Neural cell (in vitro differentiated cells): ENCODE results near the gene STAC3. TPM values are rescaled to one million over a fixed set of nuclear protein-coding genes. Genes with fewer than 3 reads are reported as not detected.

Experiments
- H2AFZ ChIP-seq: fragments of 200-600, 300-800 bp; sonication (generic), shearing (Covaris generic); 2 replicates; pipeline ENCODE4 v1.6.0; 2014; ENCODE audit warnings: low read depth, mild to moderate bottlenecking, antibody characterized with exemption, low read length, moderate library complexity
- H3F3A ChIP-seq: fragments of 200-600 bp; shearing (Covaris generic); 2 replicates; pipeline ENCODE4 v1.6.1; 2016; ENCODE audit warnings: mild to moderate bottlenecking, moderate library complexity, mixed read lengths, antibody characterized with exemption, low read length; ENCODE audit not compliant: insufficient read depth, poor library complexity, severe bottlenecking
- H3K27ac ChIP-seq: fragments of 200-600, 300-800 bp; sonication (generic), shearing (Covaris generic); 2 replicates; pipeline ENCODE4 v1.5.1; 2014; ENCODE audit warnings: mild to moderate bottlenecking, low read length, moderate library complexity
- H3K27me3 ChIP-seq: fragments of 300-800, 200-600 bp; sonication (generic), shearing (Covaris generic); 2 replicates; pipeline ENCODE4 v1.6.0; 2014; ENCODE audit warnings: mild to moderate bottlenecking, low read depth, low read length, moderate library complexity; ENCODE audit not compliant: insufficient read depth
- H3K36me3 ChIP-seq: fragments of 300-800, 200-600 bp; sonication (generic), shearing (Covaris generic); 2 replicates; pipeline ENCODE4 v1.5.1; 2014; ENCODE audit warnings: mild to moderate bottlenecking, antibody characterized with exemption, low read length, moderate library complexity; ENCODE audit not compliant: insufficient read depth
- H3K4me2 ChIP-seq: fragments of 300-800, 200-600 bp; sonication (generic), shearing (Covaris generic); 2 replicates; pipeline ENCODE4 v1.6.0; 2014; ENCODE audit warnings: mild to moderate bottlenecking, low read length
- H3K4me3 ChIP-seq: fragments of 300-800, 200-600 bp; sonication (generic), shearing (Covaris generic); 2 replicates; pipeline ENCODE4 v1.5.1; 2014; ENCODE audit warnings: mild to moderate bottlenecking, low read length, moderate library complexity
- H3K79me2 ChIP-seq: fragments of 200-600 bp; shearing (Covaris generic); replicated peaks from 2 replicates; pipeline ENCODE4 v1.6.0; 2014; ENCODE audit warnings: mild to moderate bottlenecking, low read length, moderate library complexity; ENCODE audit not compliant: insufficient read depth
- H3K9ac ChIP-seq: fragments of 300-800, 200-600 bp; sonication (generic), shearing (Covaris generic); 2 replicates; pipeline ENCODE4 v1.6.1; 2016; ENCODE audit warnings: mild to moderate bottlenecking, low read length, mixed read lengths
- H3K9me2 ChIP-seq: fragments of 200-600 bp; shearing (Covaris generic); 2 replicates; pipeline ENCODE4 v1.6.1; 2016; ENCODE audit warnings: mild to moderate bottlenecking, low read length, mixed read lengths; ENCODE audit not compliant: insufficient read depth
- H3K9me3 ChIP-seq: fragments of 200-600, 300-800 bp; sonication (generic), shearing (Covaris generic); 2 replicates; pipeline ENCODE4 v1.6.1; 2016; ENCODE audit warnings: mild to moderate bottlenecking, mixed run types, low read length, moderate library complexity, mixed read lengths
- H4K20me1 ChIP-seq: fragments of 200-600 bp; shearing (Covaris generic); 2 replicates; pipeline ENCODE4 v1.6.1; 2016; ENCODE audit warnings: mild to moderate bottlenecking, mixed run types; ENCODE audit not compliant: insufficient read depth
- CTCF ChIP-seq: fragments of 450-650 bp; IDR thresholded peaks from 2 replicates; pipeline ENCODE4 v1.5.1; 2014; ENCODE audit warnings: antibody characterized with exemption, mild to moderate bottlenecking, moderate library complexity; ENCODE audit not compliant: poor library complexity, severe bottlenecking
- EP300 ChIP-seq: fragments of 450-650 bp; conservative IDR thresholded peaks from 2 replicates; pipeline ENCODE4 v1.6.1; 2014; ENCODE audit warnings: antibody characterized with exemption, mild to moderate bottlenecking, moderate library complexity; ENCODE audit not compliant: poor library complexity, severe bottlenecking
- EZH2 ChIP-seq: fragments of 200-600, 300-800 bp; shearing (Covaris generic), sonication (generic); IDR thresholded peaks from 2 replicates; pipeline ENCODE4 v1.6.1; 2014; ENCODE audit warnings: antibody characterized with exemption, low read length, borderline replicate concordance, mild to moderate bottlenecking; ENCODE audit not compliant: insufficient read depth, poor library complexity, severe bottlenecking
- MXI1 ChIP-seq: fragments of 450-650 bp; conservative IDR thresholded peaks from 2 replicates; pipeline ENCODE4 v1.6.1; 2014; ENCODE audit warnings: antibody characterized with exemption, mild to moderate bottlenecking; ENCODE audit not compliant: poor library complexity, severe bottlenecking
- POLR2AphosphoS5 ChIP-seq: IDR thresholded peaks from 2 replicates; pipeline ENCODE4 v1.6.1; 2012
- RAD21 ChIP-seq: fragments of 450-650 bp; conservative IDR thresholded peaks from 2 replicates; pipeline ENCODE4 v1.6.1; 2014; ENCODE audit warnings: antibody characterized with exemption, mild to moderate bottlenecking, moderate library complexity
- REST ChIP-seq: IDR thresholded peaks from 2 replicates; pipeline ENCODE4 v1.6.1; 2012; ENCODE audit warnings: borderline replicate concordance
- SMC3 ChIP-seq: fragments of 450-650 bp; conservative IDR thresholded peaks from 2 replicates; pipeline ENCODE4 v1.6.1; 2014; ENCODE audit warnings: antibody characterized with exemption, mild to moderate bottlenecking, moderate library complexity; ENCODE audit not compliant: poor library complexity
- TAF1 ChIP-seq: IDR thresholded peaks from 2 replicates; pipeline ENCODE4 v1.6.1; 2012; ENCODE audit warnings: low read depth
- polyA plus RNA-seq: library from polyadenylated mRNA; depleted of rRNA; stranded (reverse); fragments of >200 nt; gene quantifications from 2 replicates; pipeline ENCODE4 v1.2.3, GENCODE V29; 2014

Gene STAC3
- polyA plus RNA-seq, 1 donor from 2014 or later = 1.3 TPM

- TF ChIP-seq REST = no peak
- TF ChIP-seq EZH2 = no peak
- TF ChIP-seq RAD21 = no peak
- Histone ChIP-seq H3K27me3 (no peaks in the 10 kb centered on the region), H2AFZ (no peak overlapping the region), H3K79me2 (no peaks in the 10 kb centered on the region), H3K9me3 (no peaks in the 10 kb centered on the region), H4K20me1 (no peaks in the 10 kb centered on the region), H3F3A (no peaks in the 10 kb centered on the region), H3K27ac (no peak overlapping the region), H3K9ac (no peak overlapping the region), H3K36me3 (peaks cover 4% of the 10 kb centered on the region), H3K9me2 (no peaks in the 10 kb centered on the region), H3K4me2 (no peak overlapping the region), H3K4me3 (no peak overlapping the region)
These were observed 21.6 kb upstream of the STAC3 start for GRCh38 chr12:57272337-57273151.

- H3K4me3 ChIP-seq = no peak overlapping the region
- H3K9me2 ChIP-seq = no peaks in the 10 kb centered on the region
- H3K9me3 ChIP-seq = no peaks in the 10 kb centered on the region
- TF ChIP-seq EZH2 (no peak), CTCF (no peak), TAF1 (no peak)
- no peaks in the 10 kb centered on the region for H3K79me2 ChIP-seq
- no peak overlapping the region for H3K9ac ChIP-seq
- H3K36me3 ChIP-seq = peaks cover 4% of the 10 kb centered on the region
- H3F3A ChIP-seq = no peaks in the 10 kb centered on the region
- H3K27ac ChIP-seq = no peak overlapping the region
- H3K27me3 ChIP-seq = no peaks in the 10 kb centered on the region
- H4K20me1 ChIP-seq = no peaks in the 10 kb centered on the region
- H3K4me2 ChIP-seq = no peak overlapping the region
- no peak overlapping the region for H2AFZ ChIP-seq
These were observed 20.0 kb upstream of the STAC3 start for GRCh38 chr12:57270966-57271470.

DNA sequence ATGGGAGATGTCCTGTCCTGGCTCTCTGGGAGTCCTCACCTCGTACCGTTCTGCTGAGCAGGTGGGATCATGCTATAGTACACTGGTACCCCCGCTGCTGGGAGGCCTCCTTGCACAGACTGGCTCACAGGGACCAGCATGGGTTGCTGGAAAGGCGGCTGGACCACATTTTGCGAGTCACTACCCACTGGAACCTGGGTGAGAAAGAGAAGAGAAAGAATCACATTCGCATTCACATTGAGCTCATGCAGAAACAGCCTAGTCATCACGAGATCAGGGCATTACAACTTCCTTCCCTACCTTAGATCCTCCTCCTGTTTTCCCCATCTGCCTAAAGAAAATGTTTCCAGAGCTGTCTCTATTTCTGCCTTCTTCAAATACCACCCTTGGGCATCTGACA, 17.3 kb upstream of the STAC3 start:
- Histone ChIP-seq H4K20me1 (no peaks in the 10 kb centered on the region), H3K36me3 (peaks cover 4% of the 10 kb centered on the region), H3K27ac (no peak overlapping the region), H3K9me2 (no peaks in the 10 kb centered on the region), H3F3A (no peaks in the 10 kb centered on the region), H3K9me3 (no peaks in the 10 kb centered on the region), H3K79me2 (no peaks in the 10 kb centered on the region), H2AFZ (no peak overlapping the region), H3K9ac (no peak overlapping the region), H3K27me3 (no peaks in the 10 kb centered on the region), H3K4me3 (no peak overlapping the region), H3K4me2 (no peak overlapping the region)
- TF ChIP-seq EP300 (no peak), MXI1 (no peak), POLR2AphosphoS5 (no peak), RAD21 (no peak), CTCF (no peak), EZH2 (no peak), REST (no peak), TAF1 (no peak), SMC3 (no peak)
